HepG2 (cell line): ENCODE results near the gene HAGHL. TPM values are rescaled to one million over a fixed set of nuclear protein-coding genes. Genes with fewer than 3 reads are reported as not detected.

Experiments
- PCBP2 ChIP-seq: fragments of 200-400 bp; formaldehyde crosslinking; optimal IDR thresholded peaks from 2 replicates; pipeline ENCODE3; 2018; ENCODE audit warnings: low read length, low read depth; ENCODE audit not compliant: poor library complexity, severe bottlenecking
- SP4 ChIP-seq: sonication (generic); formaldehyde crosslinking; IDR thresholded peaks from 2 replicates; pipeline ENCODE4 v1.8.1; 2023; ENCODE audit warnings: mild to moderate bottlenecking, missing genetic modification reagents
- ZSCAN31 ChIP-seq: sonication (generic); formaldehyde crosslinking; IDR thresholded peaks from 2 replicates; pipeline ENCODE4 v1.5.0; 2020; ENCODE audit warnings: low read depth, mild to moderate bottlenecking, missing genetic modification reagents
- polyA plus RNA-seq, 8 experiments: library from polyadenylated mRNA; depleted of rRNA in 3 of 8; stranded (reverse) in 7 of 8; unstranded in 1 of 8; fragments of >200 nt; fragmentation: Illumina TruSeq in 4 of 8; extraction: Trizol in 4 of 8; gene quantifications; 2 replicates each; pipeline versions ENCODE4 v1.2.1 to v1.2.3, GENCODE V29; 2011 to 2016; ENCODE audit warnings: low read depth in 4 of 8, missing spikeins in 1 of 8, mixed read lengths in 1 of 8; ENCODE audit not compliant: insufficient read depth in 1 of 8
- total RNA-seq, 5 experiments: library from RNA; depleted of rRNA; stranded (reverse); fragments of >200 nt; fragmentation: Illumina TruSeq; extraction: Trizol; gene quantifications; 2 replicates each; pipeline ENCODE4 v1.2.3, GENCODE V29; 2016; ENCODE audit warnings: low read depth in 1 of 5
- TF ChIP-seq, protein P1 (sequence below): sonication (generic); formaldehyde crosslinking; IDR thresholded peaks from 2 replicates; pipeline ENCODE4 v1.4.0; 2020; ENCODE audit warnings: missing genetic modification reagents
- TF ChIP-seq, protein P2 (sequence below): sonication (generic); formaldehyde crosslinking; IDR thresholded peaks from 2 replicates; pipeline ENCODE4 v1.8.0; 2022; ENCODE audit warnings: mild to moderate bottlenecking, missing genetic modification reagents, moderate library complexity
- TF ChIP-seq, protein P3 (sequence below): sonication (generic); formaldehyde crosslinking; conservative IDR thresholded peaks from 2 replicates; pipeline ENCODE4 v1.4.0; 2020; ENCODE audit warnings: missing genetic modification reagents
- TF ChIP-seq, protein P4 (sequence below), 2 experiments: sonication (generic) in 1 of 2; formaldehyde crosslinking in 1 of 2; IDR thresholded peaks; 2 replicates each; pipeline versions ENCODE4 v1.4.0 to v1.6.1; 2018 to 2020; ENCODE audit warnings: missing genetic modification reagents in 2 of 2, borderline replicate concordance in 1 of 2, low read depth in 1 of 2, mild to moderate bottlenecking in 1 of 2, missing biosample characterization in 1 of 2
- TF ChIP-seq, protein P5 (sequence below): sonication (generic); formaldehyde crosslinking; IDR thresholded peaks from 2 replicates; pipeline ENCODE4 v1.5.1; 2020; ENCODE audit warnings: missing genetic modification reagents, mild to moderate bottlenecking, borderline replicate concordance
- TF ChIP-seq, protein P6 (sequence below): sonication (generic); formaldehyde crosslinking; IDR thresholded peaks from 2 replicates; pipeline ENCODE4 v1.5.0; 2020; ENCODE audit warnings: missing genetic modification reagents
- TF ChIP-seq, protein P7 (sequence below): sonication (generic); formaldehyde crosslinking; conservative IDR thresholded peaks from 2 replicates; pipeline ENCODE4 v1.8.1; 2023; ENCODE audit warnings: missing genetic modification reagents
- TF ChIP-seq, protein P8 (sequence below): IDR thresholded peaks from 2 replicates; pipeline ENCODE4 v1.6.1; 2012; ENCODE audit warnings: low read depth, low read length, improper control_type of control experiment

HAGHL gene
- total and polyA plus RNA-seq, 2 of the 13 experiments (the other 11 are each of a cell fraction or from before 2014, with no cell fraction given) = 3.4 to 8.4 TPM

DNA sequence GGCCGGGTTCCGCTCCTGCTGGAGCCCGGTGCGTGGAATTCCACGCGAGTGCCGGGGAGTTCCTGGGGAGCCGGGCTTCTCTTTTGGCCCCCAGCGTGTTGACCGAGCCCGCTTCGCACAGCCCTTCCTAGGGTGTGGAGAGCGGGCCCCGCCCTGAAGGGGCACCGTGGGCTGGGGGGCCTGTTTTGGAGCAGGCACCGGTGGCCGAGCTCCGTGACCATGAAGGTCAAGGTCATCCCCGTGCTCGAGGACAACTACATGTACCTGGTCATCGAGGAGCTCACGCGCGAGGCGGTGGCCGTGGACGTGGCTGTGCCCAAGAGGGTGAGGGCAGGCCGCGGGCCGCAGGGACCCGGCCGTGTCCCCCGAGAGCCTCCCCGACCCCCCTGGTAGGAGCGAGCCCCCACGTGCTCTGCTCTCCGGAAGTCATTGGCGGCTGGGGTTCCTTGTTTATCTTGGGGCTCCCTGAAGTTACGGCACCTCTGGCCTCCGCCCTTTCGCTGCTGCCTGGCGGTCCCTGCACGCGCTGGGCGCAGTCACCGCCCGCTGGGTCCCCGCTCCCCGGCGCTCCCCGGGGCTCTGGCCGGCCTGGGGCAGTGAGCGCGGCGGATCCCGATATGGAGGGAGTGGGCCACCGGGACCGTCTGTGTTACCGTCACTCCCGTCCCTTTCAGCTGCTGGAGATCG lies 528 bp downstream of the HAGHL start (continued):
- TF ChIP-seq, protein P1, sequence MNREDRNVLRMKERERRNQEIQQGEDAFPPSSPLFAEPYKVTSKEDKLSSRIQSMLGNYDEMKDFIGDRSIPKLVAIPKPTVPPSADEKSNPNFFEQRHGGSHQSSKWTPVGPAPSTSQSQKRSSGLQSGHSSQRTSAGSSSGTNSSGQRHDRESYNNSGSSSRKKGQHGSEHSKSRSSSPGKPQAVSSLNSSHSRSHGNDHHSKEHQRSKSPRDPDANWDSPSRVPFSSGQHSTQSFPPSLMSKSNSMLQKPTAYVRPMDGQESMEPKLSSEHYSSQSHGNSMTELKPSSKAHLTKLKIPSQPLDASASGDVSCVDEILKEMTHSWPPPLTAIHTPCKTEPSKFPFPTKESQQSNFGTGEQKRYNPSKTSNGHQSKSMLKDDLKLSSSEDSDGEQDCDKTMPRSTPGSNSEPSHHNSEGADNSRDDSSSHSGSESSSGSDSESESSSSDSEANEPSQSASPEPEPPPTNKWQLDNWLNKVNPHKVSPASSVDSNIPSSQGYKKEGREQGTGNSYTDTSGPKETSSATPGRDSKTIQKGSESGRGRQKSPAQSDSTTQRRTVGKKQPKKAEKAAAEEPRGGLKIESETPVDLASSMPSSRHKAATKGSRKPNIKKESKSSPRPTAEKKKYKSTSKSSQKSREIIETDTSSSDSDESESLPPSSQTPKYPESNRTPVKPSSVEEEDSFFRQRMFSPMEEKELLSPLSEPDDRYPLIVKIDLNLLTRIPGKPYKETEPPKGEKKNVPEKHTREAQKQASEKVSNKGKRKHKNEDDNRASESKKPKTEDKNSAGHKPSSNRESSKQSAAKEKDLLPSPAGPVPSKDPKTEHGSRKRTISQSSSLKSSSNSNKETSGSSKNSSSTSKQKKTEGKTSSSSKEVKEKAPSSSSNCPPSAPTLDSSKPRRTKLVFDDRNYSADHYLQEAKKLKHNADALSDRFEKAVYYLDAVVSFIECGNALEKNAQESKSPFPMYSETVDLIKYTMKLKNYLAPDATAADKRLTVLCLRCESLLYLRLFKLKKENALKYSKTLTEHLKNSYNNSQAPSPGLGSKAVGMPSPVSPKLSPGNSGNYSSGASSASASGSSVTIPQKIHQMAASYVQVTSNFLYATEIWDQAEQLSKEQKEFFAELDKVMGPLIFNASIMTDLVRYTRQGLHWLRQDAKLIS = no peak
- TF ChIP-seq, protein P2, sequence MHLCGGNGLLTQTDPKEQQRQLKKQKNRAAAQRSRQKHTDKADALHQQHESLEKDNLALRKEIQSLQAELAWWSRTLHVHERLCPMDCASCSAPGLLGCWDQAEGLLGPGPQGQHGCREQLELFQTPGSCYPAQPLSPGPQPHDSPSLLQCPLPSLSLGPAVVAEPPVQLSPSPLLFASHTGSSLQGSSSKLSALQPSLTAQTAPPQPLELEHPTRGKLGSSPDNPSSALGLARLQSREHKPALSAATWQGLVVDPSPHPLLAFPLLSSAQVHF (CRISPR knock-in tag) = no peak
- TF ChIP-seq, protein P3, sequence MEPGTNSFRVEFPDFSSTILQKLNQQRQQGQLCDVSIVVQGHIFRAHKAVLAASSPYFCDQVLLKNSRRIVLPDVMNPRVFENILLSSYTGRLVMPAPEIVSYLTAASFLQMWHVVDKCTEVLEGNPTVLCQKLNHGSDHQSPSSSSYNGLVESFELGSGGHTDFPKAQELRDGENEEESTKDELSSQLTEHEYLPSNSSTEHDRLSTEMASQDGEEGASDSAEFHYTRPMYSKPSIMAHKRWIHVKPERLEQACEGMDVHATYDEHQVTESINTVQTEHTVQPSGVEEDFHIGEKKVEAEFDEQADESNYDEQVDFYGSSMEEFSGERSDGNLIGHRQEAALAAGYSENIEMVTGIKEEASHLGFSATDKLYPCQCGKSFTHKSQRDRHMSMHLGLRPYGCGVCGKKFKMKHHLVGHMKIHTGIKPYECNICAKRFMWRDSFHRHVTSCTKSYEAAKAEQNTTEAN (CRISPR knock-in tag) = no peak
- no peak for TF ChIP-seq SP4 (CRISPR knock-in tag)
- TF ChIP-seq, protein P4, sequence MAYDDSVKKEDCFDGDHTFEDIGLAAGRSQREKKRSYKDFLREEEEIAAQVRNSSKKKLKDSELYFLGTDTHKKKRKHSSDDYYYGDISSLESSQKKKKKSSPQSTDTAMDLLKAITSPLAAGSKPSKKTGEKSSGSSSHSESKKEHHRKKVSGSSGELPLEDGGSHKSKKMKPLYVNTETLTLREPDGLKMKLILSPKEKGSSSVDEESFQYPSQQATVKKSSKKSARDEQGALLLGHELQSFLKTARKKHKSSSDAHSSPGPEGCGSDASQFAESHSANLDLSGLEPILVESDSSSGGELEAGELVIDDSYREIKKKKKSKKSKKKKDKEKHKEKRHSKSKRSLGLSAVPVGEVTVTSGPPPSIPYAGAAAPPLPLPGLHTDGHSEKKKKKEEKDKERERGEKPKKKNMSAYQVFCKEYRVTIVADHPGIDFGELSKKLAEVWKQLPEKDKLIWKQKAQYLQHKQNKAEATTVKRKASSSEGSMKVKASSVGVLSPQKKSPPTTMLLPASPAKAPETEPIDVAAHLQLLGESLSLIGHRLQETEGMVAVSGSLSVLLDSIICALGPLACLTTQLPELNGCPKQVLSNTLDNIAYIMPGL (CRISPR knock-in tag; IDR thresholded peaks at IDR 0.05; ENCODE audit: borderline replicate concordance in 1 of 2, low read depth in 1 of 2) = no peak; a peak in 1 of 4 replicates
- TF ChIP-seq, protein P5, sequence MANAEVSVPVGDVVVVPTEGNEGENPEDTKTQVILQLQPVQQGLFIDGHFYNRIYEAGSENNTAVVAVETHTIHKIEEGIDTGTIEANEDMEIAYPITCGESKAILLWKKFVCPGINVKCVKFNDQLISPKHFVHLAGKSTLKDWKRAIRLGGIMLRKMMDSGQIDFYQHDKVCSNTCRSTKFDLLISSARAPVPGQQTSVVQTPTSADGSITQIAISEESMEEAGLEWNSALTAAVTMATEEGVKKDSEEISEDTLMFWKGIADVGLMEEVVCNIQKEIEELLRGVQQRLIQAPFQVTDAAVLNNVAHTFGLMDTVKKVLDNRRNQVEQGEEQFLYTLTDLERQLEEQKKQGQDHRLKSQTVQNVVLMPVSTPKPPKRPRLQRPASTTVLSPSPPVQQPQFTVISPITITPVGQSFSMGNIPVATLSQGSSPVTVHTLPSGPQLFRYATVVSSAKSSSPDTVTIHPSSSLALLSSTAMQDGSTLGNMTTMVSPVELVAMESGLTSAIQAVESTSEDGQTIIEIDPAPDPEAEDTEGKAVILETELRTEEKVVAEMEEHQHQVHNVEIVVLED (CRISPR knock-in tag) = no peak
- TF ChIP-seq, protein P6, sequence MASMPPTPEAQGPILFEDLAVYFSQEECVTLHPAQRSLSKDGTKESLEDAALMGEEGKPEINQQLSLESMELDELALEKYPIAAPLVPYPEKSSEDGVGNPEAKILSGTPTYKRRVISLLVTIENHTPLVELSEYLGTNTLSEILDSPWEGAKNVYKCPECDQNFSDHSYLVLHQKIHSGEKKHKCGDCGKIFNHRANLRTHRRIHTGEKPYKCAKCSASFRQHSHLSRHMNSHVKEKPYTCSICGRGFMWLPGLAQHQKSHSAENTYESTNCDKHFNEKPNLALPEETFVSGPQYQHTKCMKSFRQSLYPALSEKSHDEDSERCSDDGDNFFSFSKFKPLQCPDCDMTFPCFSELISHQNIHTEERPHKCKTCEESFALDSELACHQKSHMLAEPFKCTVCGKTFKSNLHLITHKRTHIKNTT (CRISPR knock-in tag) = no peak
- no peak for TF ChIP-seq ZSCAN31
- TF ChIP-seq, protein P7, sequence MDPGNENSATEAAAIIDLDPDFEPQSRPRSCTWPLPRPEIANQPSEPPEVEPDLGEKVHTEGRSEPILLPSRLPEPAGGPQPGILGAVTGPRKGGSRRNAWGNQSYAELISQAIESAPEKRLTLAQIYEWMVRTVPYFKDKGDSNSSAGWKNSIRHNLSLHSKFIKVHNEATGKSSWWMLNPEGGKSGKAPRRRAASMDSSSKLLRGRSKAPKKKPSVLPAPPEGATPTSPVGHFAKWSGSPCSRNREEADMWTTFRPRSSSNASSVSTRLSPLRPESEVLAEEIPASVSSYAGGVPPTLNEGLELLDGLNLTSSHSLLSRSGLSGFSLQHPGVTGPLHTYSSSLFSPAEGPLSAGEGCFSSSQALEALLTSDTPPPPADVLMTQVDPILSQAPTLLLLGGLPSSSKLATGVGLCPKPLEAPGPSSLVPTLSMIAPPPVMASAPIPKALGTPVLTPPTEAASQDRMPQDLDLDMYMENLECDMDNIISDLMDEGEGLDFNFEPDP (CRISPR knock-in tag) = no peak
- no peak for TF ChIP-seq PCBP2
- TF ChIP-seq, protein P8, sequence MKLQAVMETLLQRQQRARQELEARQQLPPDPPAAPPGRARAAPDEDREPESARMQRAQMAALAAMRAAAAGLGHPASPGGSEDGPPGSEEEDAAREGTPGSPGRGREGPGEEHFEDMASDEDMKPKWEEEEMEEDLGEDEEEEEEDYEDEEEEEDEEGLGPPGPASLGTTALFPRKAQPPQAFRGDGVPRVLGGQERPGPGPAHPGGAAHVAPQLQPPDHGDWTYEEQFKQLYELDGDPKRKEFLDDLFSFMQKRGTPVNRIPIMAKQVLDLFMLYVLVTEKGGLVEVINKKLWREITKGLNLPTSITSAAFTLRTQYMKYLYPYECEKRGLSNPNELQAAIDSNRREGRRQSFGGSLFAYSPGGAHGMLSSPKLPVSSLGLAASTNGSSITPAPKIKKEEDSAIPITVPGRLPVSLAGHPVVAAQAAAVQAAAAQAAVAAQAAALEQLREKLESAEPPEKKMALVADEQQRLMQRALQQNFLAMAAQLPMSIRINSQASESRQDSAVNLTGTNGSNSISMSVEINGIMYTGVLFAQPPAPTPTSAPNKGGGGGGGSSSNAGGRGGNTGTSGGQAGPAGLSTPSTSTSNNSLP = no peak
